Suprapubic skin (tissue), 4 donors: ENCODE results near the gene GDPD5. TPM values are rescaled to one million over a fixed set of nuclear protein-coding genes. Genes with fewer than 3 reads are reported as not detected.
A peak's percentile ranks its signal among the peaks of the same experiment; 100 is the strongest.

Source experiments
- DNase-seq, 2 donors: peaks; one replicate each; pipeline ENCODE4 v3.0.0-alpha.2; 2019; ENCODE audit warnings: low spot score in 2 of 2
- H3K27ac ChIP-seq: fragments of 200-600 bp; sonication (generic); one replicate; pipeline ENCODE4 v1.5.1; 2019
- H3K27me3 ChIP-seq: fragments of 200-600 bp; sonication (generic); one replicate; pipeline ENCODE4 v1.5.1; 2019
- H3K36me3 ChIP-seq: fragments of 200-600 bp; sonication (generic); one replicate; pipeline ENCODE4 v1.5.1; 2019
- H3K4me1 ChIP-seq: fragments of 200-600 bp; sonication (generic); one replicate; pipeline ENCODE4 v1.5.1; 2019
- H3K4me3 ChIP-seq: fragments of 200-600 bp; sonication (generic); one replicate; pipeline ENCODE4 v1.5.1; 2019; ENCODE audit warnings: mild to moderate bottlenecking
- H3K9me3 ChIP-seq: fragments of 200-600 bp; sonication (generic); one replicate; pipeline ENCODE4 v1.5.1; 2019
- CTCF ChIP-seq, 2 donors: fragments of 200-600 bp in 1 of 2; fragments of 450-650 bp in 1 of 2; sonication (generic) in 1 of 2; IDR thresholded peaks; one replicate each; pipeline ENCODE4 v1.5.1; 2016 to 2019; ENCODE audit warnings: antibody characterized with exemption in 2 of 2, mild to moderate bottlenecking in 1 of 2, moderate library complexity in 1 of 2
- EP300 ChIP-seq: sonication (generic); formaldehyde crosslinking; IDR thresholded peaks from one replicate; pipeline ENCODE4 v1.6.1; 2017; ENCODE audit warnings: antibody characterized with exemption
- POLR2A ChIP-seq, 2 donors: fragments of 450-650 bp; IDR thresholded peaks; one replicate each; pipeline ENCODE4 v1.6.1; 2017; ENCODE audit warnings: antibody characterized with exemption in 2 of 2, mild to moderate bottlenecking in 2 of 2, moderate library complexity in 2 of 2
- POLR2AphosphoS5 ChIP-seq, 3 donors: sonication (generic); formaldehyde crosslinking; IDR thresholded peaks; one replicate each; pipeline ENCODE4 v1.6.1; 2017; ENCODE audit warnings: antibody characterized with exemption in 3 of 3
- WGBS: methylation state at CpG from one replicate; pipeline ENCODE4 v1.1.5; 2018; 5-methylcytosine and 5-hydroxymethylcytosine counted together
- total RNA-seq, 4 donors: library from RNA; depleted of rRNA; stranded (reverse); fragments of >200 nt; gene quantifications; one replicate each; pipeline ENCODE4 v1.1.0, GENCODE V29; 2016

Gene GDPD5
- total RNA-seq, 4 donors from 2014 or later = 2.3 to 13.4 (median 5.4) TPM

GRCh38 chr11:75553182-75553581 is 27.4 kb upstream of the GDPD5 start:
- no peaks in the 10 kb centered on the region for H3K9me3 ChIP-seq
- H3K36me3 ChIP-seq = no peaks in the 10 kb centered on the region
- 88% methylated on average over 6 of the region's 6 CpGs for WGBS
- no peak overlapping the region for H3K4me3 ChIP-seq
- peaks cover 38% of the 10 kb centered on the region for H3K4me1 ChIP-seq
- H3K27me3 ChIP-seq = no peaks in the 10 kb centered on the region
- TF ChIP-seq POLR2AphosphoS5 (IDR thresholded peaks at IDR 0.05) (no peak), CTCF (IDR thresholded peaks at IDR 0.05) (no peak), EP300 (no peak), POLR2A (IDR thresholded peaks at IDR 0.05) (no peak)
- peak overlapping the region; percentile 41 for H3K27ac ChIP-seq
- DNase-seq = no peak

GRCh38 chr11:75549370-75549958 is 23.7 kb upstream of the GDPD5 start:
- no peak for TF ChIP-seq POLR2AphosphoS5 (IDR thresholded peaks at IDR 0.05)
- TF ChIP-seq EP300 = no peak
- no peak for TF ChIP-seq POLR2A (IDR thresholded peaks at IDR 0.05)
- TF ChIP-seq CTCF (IDR thresholded peaks at IDR 0.05) = no peak
- Histone ChIP-seq H3K9me3 (no peaks in the 10 kb centered on the region), H3K27ac (no peak overlapping the region), H3K27me3 (no peaks in the 10 kb centered on the region), H3K4me1 (peaks cover 16% of the 10 kb centered on the region), H3K36me3 (no peaks in the 10 kb centered on the region), H3K4me3 (no peak overlapping the region)
- DNase-seq = no peak
- 89% methylated on average over 5 of the region's 5 CpGs for WGBS

GRCh38 chr11:75548595-75549272 is 23.0 kb upstream of the GDPD5 start:
- H3K4me3 ChIP-seq = no peak overlapping the region
- TF ChIP-seq EP300 (no peak), CTCF (IDR thresholded peaks at IDR 0.05) (no peak), POLR2AphosphoS5 (IDR thresholded peaks at IDR 0.05) (no peak), POLR2A (IDR thresholded peaks at IDR 0.05) (no peak)
- H3K4me1 ChIP-seq = peaks cover 9% of the 10 kb centered on the region
- WGBS = 96% methylated on average over 8 of the region's 8 CpGs
- DNase-seq = no peak
- H3K9me3 ChIP-seq = no peaks in the 10 kb centered on the region
- H3K27me3 ChIP-seq = no peaks in the 10 kb centered on the region
- H3K27ac ChIP-seq = no peak overlapping the region
- no peaks in the 10 kb centered on the region for H3K36me3 ChIP-seq

GRCh38 chr11:75547617-75548058 is 21.9 kb upstream of the GDPD5 start:
- Histone ChIP-seq H3K36me3 (no peaks in the 10 kb centered on the region), H3K27me3 (no peaks in the 10 kb centered on the region), H3K4me1 (peaks cover 6% of the 10 kb centered on the region), H3K9me3 (no peaks in the 10 kb centered on the region), H3K4me3 (no peak overlapping the region), H3K27ac (no peak overlapping the region)
- TF ChIP-seq POLR2AphosphoS5 (IDR thresholded peaks at IDR 0.05) (no peak), CTCF (IDR thresholded peaks at IDR 0.05) (peak; percentile 62 to 64)
- DNase-seq = no peak
- 24% methylated on average over 7 of the region's 7 CpGs for WGBS

GRCh38 chr11:75547177-75547576 is 21.4 kb upstream of the GDPD5 start:
- no peak overlapping the region for H3K4me3 ChIP-seq

More at GRCh38 chr11:75547177-75547576, 21.4 kb upstream of the GDPD5 start:
- WGBS = 97% methylated on average over 1 of the region's 1 CpG
- H3K27me3 ChIP-seq = no peaks in the 10 kb centered on the region
- H3K36me3 ChIP-seq = no peaks in the 10 kb centered on the region
- TF ChIP-seq CTCF (IDR thresholded peaks at IDR 0.05) (no peak), POLR2A (IDR thresholded peaks at IDR 0.05) (no peak), POLR2AphosphoS5 (IDR thresholded peaks at IDR 0.05) (no peak), EP300 (no peak)
- H3K9me3 ChIP-seq = no peaks in the 10 kb centered on the region
- DNase-seq = no peak
- peaks cover 6% of the 10 kb centered on the region for H3K4me1 ChIP-seq
- no peak overlapping the region for H3K27ac ChIP-seq
